HepG2 (cell line): ENCODE results near the gene RGS19. TPM values are rescaled to one million over a fixed set of nuclear protein-coding genes. Genes with fewer than 3 reads are reported as not detected.
A peak's percentile ranks its signal among the peaks of the same experiment; 100 is the strongest.
"Not testable (repeated sequence)": the region's sequence is repeated elsewhere in the genome, so short reads cannot be mapped to it uniquely, and the experiment has no call there.

Experiments used
- ATAC-seq: fragments of 200-7000 bp; cut with Tn5 transposase; 3 replicates; pipeline ENCODE4 v1.9.1; 2020; ENCODE audit warnings: mild to moderate bottlenecking, moderate library complexity
- BruUV-seq: library from RNA; stranded (reverse); fragments of 400-500 nt; replicated peaks from 2 replicates; lab custom pipeline; 2021; lab: Mats Ljungman, UMichigan
- CTCF ChIA-PET: fragments of 300-600 bp; formaldehyde crosslinking; extraction: SDS; loops from one replicate; lab custom pipeline; 2021; ENCODE audit warnings: low total read pairs, inconsistent platforms, low intra/inter-chr PET ratio; lab: Yijun Ruan, JAX
- POLR2A ChIA-PET: fragments of 350-600 bp; sonication (Branson Sonifier 250); formaldehyde crosslinking; loops from one replicate; lab custom pipeline; 2020; ENCODE audit warnings: antibody characterized with exemption, inconsistent platforms; lab: Yijun Ruan, JAX
- DNase-seq: peaks from one replicate; pipeline ENCODE4 v3.0.0-alpha.2; 2015; ENCODE audit warnings: low spot score
- FAIRE-seq: peaks from 3 replicates; lab custom pipeline; 2011; peaks lifted over from hg19 to GRCh38; lab: Jason Lieb, UNC
- H2AFZ ChIP-seq: one replicate; pipeline ENCODE4 v1.6.1; 2011; ENCODE audit warnings: low read length, inconsistent platforms
- H3K27ac ChIP-seq: fragments of 300-600 bp; 3 replicates; pipeline ENCODE4 v1.8.0; 2011; ENCODE audit warnings: mixed run types, mild to moderate bottlenecking, mixed read lengths, low read length, inconsistent platforms; ENCODE audit not compliant: insufficient read depth; ENCODE audit errors: extremely low read length
- H3K27me3 ChIP-seq, 2 experiments: fragments of 200-600 bp in 1 of 2; 2 replicates in 1 of 2; 3 replicates in 1 of 2; pipeline versions ENCODE4 v1.6.0 to v1.8.0; 2011; ENCODE audit warnings: low read length in 2 of 2, mild to moderate bottlenecking in 2 of 2, moderate library complexity in 2 of 2, inconsistent platforms in 1 of 2; ENCODE audit not compliant: insufficient read depth in 2 of 2, control insufficient read depth in 1 of 2
- H3K36me3 ChIP-seq, 2 experiments: fragments of 200-600 bp in 1 of 2; replicated peaks in 1 of 2; 2 replicates in 1 of 2; 3 replicates in 1 of 2; pipeline versions ENCODE4 v1.5.1 to v1.8.0; 2011; ENCODE audit warnings: low read length in 2 of 2, inconsistent platforms in 1 of 2; ENCODE audit not compliant: insufficient read depth in 2 of 2, control insufficient read depth in 1 of 2
- H3K4me1 ChIP-seq: 2 replicates; pipeline ENCODE4 v1.5.1; 2012; ENCODE audit warnings: low read length, inconsistent platforms; ENCODE audit not compliant: insufficient read depth
- H3K4me2 ChIP-seq: 2 replicates; pipeline ENCODE4 v1.6.0; 2011; ENCODE audit warnings: low read depth, low read length, inconsistent platforms
- H3K4me3 ChIP-seq, 3 experiments: fragments of 200-600 bp in 1 of 3; sonication (generic), shearing (Covaris generic) in 1 of 3; replicated peaks in 1 of 3; 2 replicates each; pipeline ENCODE4 v1.5.1; 2011 to 2016; ENCODE audit warnings: low read length in 3 of 3, inconsistent platforms in 2 of 3, low read depth in 2 of 3, mild to moderate bottlenecking in 2 of 3, control low read depth in 1 of 3, mixed read lengths in 1 of 3; ENCODE audit not compliant: insufficient read depth in 1 of 3
- H3K79me2 ChIP-seq: one replicate; pipeline ENCODE4 v1.6.1; 2011; ENCODE audit warnings: low read length, inconsistent platforms; ENCODE audit not compliant: insufficient read depth
- H3K9ac ChIP-seq: 2 replicates; pipeline ENCODE4 v1.6.0; 2011; ENCODE audit warnings: mild to moderate bottlenecking, low read depth, low read length, inconsistent platforms; ENCODE audit not compliant: insufficient read depth
- H3K9me3 ChIP-seq: 2 replicates; pipeline ENCODE4 v1.5.1; 2012; ENCODE audit warnings: mild to moderate bottlenecking, low read length
- H4K20me1 ChIP-seq: 2 replicates; pipeline ENCODE4 v1.6.0; 2011; ENCODE audit warnings: inconsistent platforms, mild to moderate bottlenecking, low read length, moderate library complexity; ENCODE audit not compliant: insufficient read depth
- FOXO1 ChIP-seq: sonication (generic); formaldehyde crosslinking; IDR thresholded peaks from 2 replicates; pipeline ENCODE4 v1.4.0; 2020; ENCODE audit warnings: missing genetic modification reagents
- HNF4G ChIP-seq, 2 experiments: sonication (generic) in 1 of 2; formaldehyde crosslinking in 1 of 2; IDR thresholded peaks; 2 replicates each; pipeline versions ENCODE4 v1.4.0 to v1.6.1; 2011 to 2020; ENCODE audit warnings: borderline replicate concordance in 2 of 2, low read depth in 2 of 2, mild to moderate bottlenecking in 2 of 2, low read length in 1 of 2, missing genetic modification reagents in 1 of 2, moderate library complexity in 1 of 2
- HOXA9 ChIP-seq: sonication (generic); formaldehyde crosslinking; IDR thresholded peaks from 2 replicates; pipeline ENCODE4 v1.8.1; 2022; ENCODE audit warnings: missing genetic modification reagents, mild to moderate bottlenecking, moderate library complexity, borderline replicate concordance
- MAFG ChIP-seq: sonication (generic); formaldehyde crosslinking; IDR thresholded peaks from 2 replicates; pipeline ENCODE4 v1.5.1; 2020; ENCODE audit warnings: mild to moderate bottlenecking, missing genetic modification reagents
- MEIS1 ChIP-seq: sonication (generic); formaldehyde crosslinking; IDR thresholded peaks from 2 replicates; pipeline ENCODE4 v1.9.0; 2021; ENCODE audit warnings: mild to moderate bottlenecking, missing genetic modification reagents, moderate library complexity, borderline replicate concordance
- MXI1 ChIP-seq: IDR thresholded peaks from 3 replicates; pipeline ENCODE4 v1.6.1; 2012; ENCODE audit warnings: low read depth, low read length, inconsistent platforms, borderline replicate concordance
- NR2F2 ChIP-seq: IDR thresholded peaks from 2 replicates; pipeline ENCODE4 v1.6.1; 2012; ENCODE audit warnings: low read depth, inconsistent platforms, borderline replicate concordance
- THAP11 ChIP-seq: IDR thresholded peaks from 2 replicates; pipeline ENCODE4 v1.6.1; 2016; ENCODE audit warnings: missing biosample characterization, missing genetic modification reagents
- ZBTB34 ChIP-seq: sonication (generic); formaldehyde crosslinking; IDR thresholded peaks from 2 replicates; pipeline ENCODE4 v1.8.0; 2022; ENCODE audit warnings: mild to moderate bottlenecking, missing genetic modification reagents
- ZBTB44 ChIP-seq: sonication (generic); formaldehyde crosslinking; IDR thresholded peaks from 2 replicates; pipeline ENCODE4 v1.4.0; 2020; ENCODE audit warnings: missing genetic modification reagents
- ZEB1 ChIP-seq: IDR thresholded peaks from 2 replicates; pipeline ENCODE4 v1.6.1; 2012; ENCODE audit warnings: mild to moderate bottlenecking, low read depth, inconsistent platforms; ENCODE audit not compliant: insufficient replicate concordance
- ZNF292 ChIP-seq: sonication (generic); formaldehyde crosslinking; IDR thresholded peaks from 2 replicates; pipeline ENCODE4 v1.8.1; 2022; ENCODE audit warnings: mild to moderate bottlenecking, low read depth, missing genetic modification reagents, borderline replicate concordance
- WGBS: methylation state at CpG from one replicate; pipeline ENCODE4 v1.1.6; 2017; ENCODE audit warnings: low lambda C conversion rate; 5-methylcytosine and 5-hydroxymethylcytosine counted together
- in situ Hi-C: cut with HindIII; loops from 2 replicates; pipeline ENCODE4 v1.10.0; 2017; ENCODE audit warnings: low pct_unique_long_range_greater_than_20kb; ENCODE audit not compliant: extremely low pct_ligation_motif_present
- intact Hi-C: fragments of 100-400 bp; cut with micrococcal nuclease; formaldehyde crosslinking; loops from one replicate; pipeline ENCODE4 v1.10.0; 2022; ENCODE audit not compliant: unreplicated experiment
- polyA plus RNA-seq, 8 experiments: library from polyadenylated mRNA; depleted of rRNA in 3 of 8; stranded (reverse) in 7 of 8; unstranded in 1 of 8; fragments of >200 nt; fragmentation: Illumina TruSeq in 4 of 8; extraction: Trizol in 4 of 8; gene quantifications; 2 replicates each; pipeline versions ENCODE4 v1.2.1 to v1.2.3, GENCODE V29; 2011 to 2016; ENCODE audit warnings: low read depth in 4 of 8, missing spikeins in 1 of 8, mixed read lengths in 1 of 8; ENCODE audit not compliant: insufficient read depth in 1 of 8
- total RNA-seq, 5 experiments: library from RNA; depleted of rRNA; stranded (reverse); fragments of >200 nt; fragmentation: Illumina TruSeq; extraction: Trizol; gene quantifications; 2 replicates each; pipeline ENCODE4 v1.2.3, GENCODE V29; 2016; ENCODE audit warnings: low read depth in 1 of 5
- TF ChIP-seq, protein P1 (sequence below): sonication (generic); formaldehyde crosslinking; IDR thresholded peaks from 2 replicates; pipeline ENCODE4 v1.4.0; 2020; ENCODE audit warnings: missing genetic modification reagents
- TF ChIP-seq, protein P2 (sequence below): sonication (generic); formaldehyde crosslinking; IDR thresholded peaks from 2 replicates; pipeline ENCODE4 v1.5.0; 2020; ENCODE audit warnings: mild to moderate bottlenecking, missing genetic modification reagents

RGS19 gene
- total and polyA plus RNA-seq, 2 of the 13 experiments (the other 11 are each of a cell fraction or from before 2014, with no cell fraction given), result 10.7 to 11.9 TPM

DNA sequence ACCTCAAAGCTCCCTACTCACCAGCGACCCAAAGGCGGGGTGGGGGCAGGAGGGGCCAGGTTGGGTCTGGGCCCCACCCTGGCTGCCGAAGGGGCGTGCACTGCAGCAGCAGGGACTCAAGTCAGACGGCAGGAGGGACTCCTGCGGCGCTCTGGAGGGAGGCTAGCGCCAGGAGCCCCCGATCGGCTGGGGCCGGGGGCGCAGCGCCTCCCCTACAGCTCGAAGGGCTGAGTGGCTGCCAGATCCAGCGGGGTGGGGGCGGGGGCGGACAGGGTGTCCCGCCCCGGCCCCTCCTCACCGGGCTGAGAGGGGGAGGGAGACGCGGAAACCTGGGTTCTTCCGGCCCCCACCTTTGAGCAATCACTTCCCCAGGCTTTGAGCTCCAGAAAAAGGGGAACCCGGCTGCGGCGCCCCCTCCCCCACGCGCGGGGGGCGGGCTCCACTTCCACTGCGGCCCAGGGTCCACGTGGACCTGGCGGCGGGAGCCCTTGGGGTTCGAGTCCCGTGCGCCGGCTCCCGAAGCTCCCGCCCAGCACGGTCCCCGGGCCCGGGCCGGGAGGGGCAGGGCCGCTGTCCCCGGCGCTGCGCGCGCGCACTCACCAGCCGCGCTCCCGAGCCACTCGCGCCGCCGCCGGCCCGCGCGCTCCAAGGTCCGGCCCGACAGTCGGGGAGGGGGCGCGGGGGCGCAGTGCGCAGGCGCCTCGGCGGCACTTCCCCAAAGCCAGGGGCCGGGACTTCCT, at the start of gene RGS19 (continued):
- TF ChIP-seq, protein P1, sequence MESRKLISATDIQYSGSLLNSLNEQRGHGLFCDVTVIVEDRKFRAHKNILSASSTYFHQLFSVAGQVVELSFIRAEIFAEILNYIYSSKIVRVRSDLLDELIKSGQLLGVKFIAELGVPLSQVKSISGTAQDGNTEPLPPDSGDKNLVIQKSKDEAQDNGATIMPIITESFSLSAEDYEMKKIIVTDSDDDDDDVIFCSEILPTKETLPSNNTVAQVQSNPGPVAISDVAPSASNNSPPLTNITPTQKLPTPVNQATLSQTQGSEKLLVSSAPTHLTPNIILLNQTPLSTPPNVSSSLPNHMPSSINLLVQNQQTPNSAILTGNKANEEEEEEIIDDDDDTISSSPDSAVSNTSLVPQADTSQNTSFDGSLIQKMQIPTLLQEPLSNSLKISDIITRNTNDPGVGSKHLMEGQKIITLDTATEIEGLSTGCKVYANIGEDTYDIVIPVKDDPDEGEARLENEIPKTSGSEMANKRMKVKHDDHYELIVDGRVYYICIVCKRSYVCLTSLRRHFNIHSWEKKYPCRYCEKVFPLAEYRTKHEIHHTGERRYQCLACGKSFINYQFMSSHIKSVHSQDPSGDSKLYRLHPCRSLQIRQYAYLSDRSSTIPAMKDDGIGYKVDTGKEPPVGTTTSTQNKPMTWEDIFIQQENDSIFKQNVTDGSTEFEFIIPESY, result no peak
- TF ChIP-seq ZEB1 (no peak), ZNF292 (no peak), HOXA9 (CRISPR knock-in tag) (no peak), MEIS1 (CRISPR knock-in tag) (no peak), MXI1 (peak; percentile 29; the same call in 1 of the 3 replicates), HNF4G (IDR thresholded peaks at IDR 0.05; ENCODE audit: borderline replicate concordance, low read depth, low read length) (no peak), HNF4G (CRISPR knock-in tag; IDR thresholded peaks at IDR 0.05; ENCODE audit: borderline replicate concordance, low read depth) (no peak), ZBTB34 (CRISPR knock-in tag) (no peak), THAP11 (peak; percentile 53; the same call in 1 of the 2 replicates), ZBTB44 (CRISPR knock-in tag) (no peak), NR2F2 (no peak), FOXO1 (CRISPR knock-in tag) (no peak), MAFG (no peak)
- TF ChIP-seq, protein P2, sequence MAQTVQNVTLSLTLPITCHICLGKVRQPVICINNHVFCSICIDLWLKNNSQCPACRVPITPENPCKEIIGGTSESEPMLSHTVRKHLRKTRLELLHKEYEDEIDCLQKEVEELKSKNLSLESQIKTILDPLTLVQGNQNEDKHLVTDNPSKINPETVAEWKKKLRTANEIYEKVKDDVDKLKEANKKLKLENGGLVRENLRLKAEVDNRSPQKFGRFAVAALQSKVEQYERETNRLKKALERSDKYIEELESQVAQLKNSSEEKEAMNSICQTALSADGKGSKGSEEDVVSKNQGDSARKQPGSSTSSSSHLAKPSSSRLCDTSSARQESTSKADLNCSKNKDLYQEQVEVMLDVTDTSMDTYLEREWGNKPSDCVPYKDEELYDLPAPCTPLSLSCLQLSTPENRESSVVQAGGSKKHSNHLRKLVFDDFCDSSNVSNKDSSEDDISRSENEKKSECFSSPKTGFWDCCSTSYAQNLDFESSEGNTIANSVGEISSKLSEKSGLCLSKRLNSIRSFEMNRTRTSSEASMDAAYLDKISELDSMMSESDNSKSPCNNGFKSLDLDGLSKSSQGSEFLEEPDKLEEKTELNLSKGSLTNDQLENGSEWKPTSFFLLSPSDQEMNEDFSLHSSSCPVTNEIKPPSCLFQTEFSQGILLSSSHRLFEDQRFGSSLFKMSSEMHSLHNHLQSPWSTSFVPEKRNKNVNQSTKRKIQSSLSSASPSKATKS (CRISPR knock-in tag), result no peak

- 17% methylated on average over 11 of the region's 11 CpGs for WGBS
- peaks cover 11% of the 10 kb centered on the region for H3K4me1 ChIP-seq
- H3K79me2 ChIP-seq, H3K36me3 ChIP-seq, H4K20me1 ChIP-seq, H2AFZ ChIP-seq, FAIRE-seq, intact Hi-C loops, H3K9me3 ChIP-seq, POLR2A ChIA-PET, in situ Hi-C loops, ATAC-seq, H3K4me3 ChIP-seq, H3K27ac ChIP-seq, H3K4me2 ChIP-seq, H3K9ac ChIP-seq, BruUV-seq, DNase-seq: not testable (repeated sequence)
- CTCF ChIA-PET, result interaction anchor here (0.6 kb wide), 1 partner anchor 23 kb away, joined by 3 read pairs; no protein-coding TSS in a partner anchor
- H3K27me3 ChIP-seq, result peaks cover 4 to 27% of the 10 kb centered on the region in 2 experiments; a peak in 4 of 5 replicates
Observed at GRCh38 chr20:64123517-64123916, 44.2 kb upstream of the RGS19 start.
